ENCODE results near the gene SLC41A1.

Gene SLC41A1

GRCh38 chr1:205822397-205822796 lies 9.4 kb upstream of the SLC41A1 start:
- no peak for DNase-seq (ENCODE audit: low read depth)

- DNase-seq (ENCODE audit: low read depth), result no peak
Observed at GRCh38 chr1:205817988-205818387, 5.0 kb upstream of the SLC41A1 start.

- DNase-seq (ENCODE audit: low read depth), result no peak
Observed at GRCh38 chr1:205817364-205817763, 4.4 kb upstream of the SLC41A1 start.

- DNase-seq (ENCODE audit: low read depth), result no peak
Observed at GRCh38 chr1:205813755-205814058, 709 bp upstream of the SLC41A1 start.

GRCh38 chr1:205812271-205812877 lies 624 bp downstream of the SLC41A1 start:
- DNase-seq (ENCODE audit: low read depth), result no peak

- DNase-seq (ENCODE audit: low read depth), result no peak
Observed at GRCh38 chr1:205811660-205812059, 1.3 kb downstream of the SLC41A1 start.

- DNase-seq (ENCODE audit: low read depth), result no peak
Observed at GRCh38 chr1:205810448-205811157, 2.4 kb downstream of the SLC41A1 start.

GRCh38 chr1:205809942-205810345 lies 3.1 kb downstream of the SLC41A1 start:
- no peak for DNase-seq (ENCODE audit: low read depth)

- no peak for DNase-seq (ENCODE audit: low read depth)
Observed at GRCh38 chr1:205809469-205809868, 3.5 kb downstream of the SLC41A1 start.

GRCh38 chr1:205805082-205805711 lies 7.8 kb downstream of the SLC41A1 start:
- no peak for DNase-seq (ENCODE audit: low read depth)

GRCh38 chr1:205804605-205805004 lies 8.4 kb downstream of the SLC41A1 start:
- DNase-seq (ENCODE audit: low read depth), result no peak

- DNase-seq (ENCODE audit: low read depth), result no peak
Observed at GRCh38 chr1:205803986-205804385, 9.0 kb downstream of the SLC41A1 start.

- DNase-seq (ENCODE audit: low read depth), result no peak
Observed at GRCh38 chr1:205802060-205802459, 10.9 kb downstream of the SLC41A1 start.

GRCh38 chr1:205800981-205801703 lies 11.9 kb downstream of the SLC41A1 start:
- no peak for DNase-seq (ENCODE audit: low read depth)

- DNase-seq (ENCODE audit: low read depth), result no peak
Observed at GRCh38 chr1:205800427-205800826, 12.6 kb downstream of the SLC41A1 start.

- no peak for DNase-seq (ENCODE audit: low read depth)
Observed at GRCh38 chr1:205798577-205798976, 14.4 kb downstream of the SLC41A1 start.

- DNase-seq (ENCODE audit: low read depth), result no peak
Observed at GRCh38 chr1:205797168-205797567, 15.8 kb downstream of the SLC41A1 start.

GRCh38 chr1:205794011-205794730 lies 18.8 kb downstream of the SLC41A1 start:
- DNase-seq (ENCODE audit: low read depth), result no peak

GRCh38 chr1:205792961-205793673 lies 19.9 kb downstream of the SLC41A1 start:
- no peak for DNase-seq (ENCODE audit: low read depth)

GRCh38 chr1:205792481-205792881 lies 20.5 kb downstream of the SLC41A1 start:
- no peak for DNase-seq (ENCODE audit: low read depth)

- DNase-seq (ENCODE audit: low read depth), result peak; percentile 35
Observed at GRCh38 chr1:205791568-205792180, 21.3 kb downstream of the SLC41A1 start.
